H1 (cell line): Measurements from ENCODE around the gene CLP1. TPM values are rescaled to one million over a fixed set of nuclear protein-coding genes. Genes with fewer than 3 reads are reported as not detected.

Experiments used
- ASH2L ChIP-seq: fragments of 200-600, 300-600 bp; sonication (generic); IDR thresholded peaks from one replicate; pipeline ENCODE4 v1.7.1; 2017; ENCODE audit warnings: low read length
- ATF2 ChIP-seq: IDR thresholded peaks from 2 replicates; pipeline ENCODE4 v1.6.1; 2012; ENCODE audit warnings: low read length, inconsistent platforms
- BCL11A ChIP-seq, 2 experiments: IDR thresholded peaks; one replicate each; pipeline ENCODE4 v1.6.1; 2011; ENCODE audit warnings: low read depth in 2 of 2, low read length in 2 of 2, mild to moderate bottlenecking in 2 of 2
- CHD1 ChIP-seq: IDR thresholded peaks from 2 replicates; pipeline ENCODE4 v1.6.1; 2012; ENCODE audit warnings: low read depth, low read length, improper control_type of control experiment
- CHD2 ChIP-seq: IDR thresholded peaks from 2 replicates; pipeline ENCODE4 v1.6.1; 2012; ENCODE audit warnings: low read length, improper control_type of control experiment
- E2F6 ChIP-seq: IDR thresholded peaks from 2 replicates; pipeline ENCODE4 v1.6.1; 2012; ENCODE audit warnings: inconsistent platforms
- EGR1 ChIP-seq: IDR thresholded peaks from 2 replicates; pipeline ENCODE4 v1.6.1; 2011; ENCODE audit warnings: low read depth, low read length, borderline replicate concordance
- FOSL1 ChIP-seq: IDR thresholded peaks from 2 replicates; pipeline ENCODE4 v1.6.1; 2011; ENCODE audit warnings: mild to moderate bottlenecking, low read depth, low read length, moderate library complexity; ENCODE audit not compliant: insufficient read depth
- GABPA ChIP-seq: IDR thresholded peaks from 2 replicates; pipeline ENCODE4 v1.6.1; 2011; ENCODE audit warnings: mild to moderate bottlenecking, low read length, moderate library complexity, borderline replicate concordance; ENCODE audit not compliant: insufficient read depth
- HDAC6 ChIP-seq: IDR thresholded peaks from one replicate; pipeline ENCODE4 v1.7.1; 2012; ENCODE audit warnings: low read depth, mild to moderate bottlenecking, inconsistent platforms, low read length, moderate library complexity
- KDM5A ChIP-seq: fragments of 200-600 bp; IDR thresholded peaks from 2 replicates; pipeline ENCODE4 v1.7.1; 2012; ENCODE audit warnings: mild to moderate bottlenecking, low read length, inconsistent platforms, mixed read lengths
- MAFK ChIP-seq: IDR thresholded peaks from 2 replicates; pipeline ENCODE4 v1.6.1; 2012; ENCODE audit warnings: low read depth, mild to moderate bottlenecking, improper control_type of control experiment, low read length
- NANOG ChIP-seq: IDR thresholded peaks from 2 replicates; pipeline ENCODE4 v1.6.1; 2011; ENCODE audit warnings: low read length, low read depth, mild to moderate bottlenecking, inconsistent platforms; ENCODE audit not compliant: insufficient read depth, poor library complexity, severe bottlenecking
- PHF8 ChIP-seq: fragments of 200-600 bp; sonication (generic); conservative IDR thresholded peaks from 2 replicates; pipeline ENCODE4 v1.7.1; 2012; ENCODE audit warnings: low read depth, mild to moderate bottlenecking, inconsistent platforms, low read length, moderate library complexity
- POLR2A ChIP-seq, 2 experiments: IDR thresholded peaks; 1 replicate in 1 of 2; 2 replicates in 1 of 2; pipeline ENCODE4 v1.6.1; 2011; ENCODE audit warnings: low read depth in 2 of 2, low read length in 2 of 2, mild to moderate bottlenecking in 2 of 2; ENCODE audit errors: control extremely low read depth in 1 of 2
- POLR2AphosphoS5 ChIP-seq: IDR thresholded peaks from 2 replicates; pipeline ENCODE4 v1.6.1; 2011; ENCODE audit warnings: low read depth, low read length
- RNF2 ChIP-seq: fragments of 200-900, 300-1000 bp; sonication (generic); IDR thresholded peaks from 2 replicates; pipeline ENCODE4 v1.7.1; 2016; ENCODE audit warnings: borderline replicate concordance, low read depth, mild to moderate bottlenecking, antibody characterized with exemption, low read length; ENCODE audit not compliant: poor library complexity, severe bottlenecking; ENCODE audit errors: missing control alignments
- SAP30 ChIP-seq: fragments of 300-600 bp; sonication (generic); IDR thresholded peaks from 2 replicates; pipeline ENCODE4 v1.7.1; 2012; ENCODE audit warnings: low read length, moderate library complexity, mild to moderate bottlenecking, inconsistent platforms; ENCODE audit not compliant: insufficient read depth, insufficient replicate concordance
- SP2 ChIP-seq: IDR thresholded peaks from 2 replicates; pipeline ENCODE4 v1.6.1; 2012; ENCODE audit warnings: mild to moderate bottlenecking, low read length, inconsistent platforms
- TAF1 ChIP-seq: IDR thresholded peaks from 2 replicates; pipeline ENCODE4 v1.6.1; 2011; ENCODE audit warnings: mild to moderate bottlenecking, low read depth, low read length
- TBP ChIP-seq: IDR thresholded peaks from 2 replicates; pipeline ENCODE4 v1.6.1; 2011; ENCODE audit warnings: low read depth, low read length, improper control_type of control experiment
- TCF12 ChIP-seq: IDR thresholded peaks from 2 replicates; pipeline ENCODE4 v1.6.1; 2011; ENCODE audit warnings: low read depth, mild to moderate bottlenecking, low read length
- YY1 ChIP-seq: IDR thresholded peaks from 2 replicates; pipeline ENCODE4 v1.6.1; 2011; ENCODE audit warnings: low read depth, mild to moderate bottlenecking, low read length
- ZNF274 ChIP-seq: IDR thresholded peaks from 2 replicates; pipeline ENCODE4 v1.7.0; 2012; ENCODE audit warnings: low read length, borderline replicate concordance; ENCODE audit errors: extremely low read depth
- polyA plus RNA-seq, 7 experiments: library from polyadenylated mRNA; depleted of rRNA in 3 of 7; stranded (reverse) in 5 of 7; unstranded in 2 of 7; fragments of >200 nt in 5 of 7; fragments of 200-250 nt in 2 of 7; gene quantifications; 1 replicate in 5 of 7; 2 replicates in 1 of 7; 4 replicates in 1 of 7; pipeline versions ENCODE4 v1.2.1 to v1.2.3, GENCODE V29; 2011 to 2013; ENCODE audit warnings: missing spikeins in 2 of 7, mixed read lengths in 2 of 7
- total RNA-seq: library from RNA; stranded (reverse); fragmentation: NEBNext Ultra II Directional; extraction: Animal tissue kit (Norgen Biotek cat#: 25700); gene quantifications from 2 replicates; pipeline ENCODE4 v1.2.1, GENCODE V29; 2021

The CLP1 gene
- total and polyA plus RNA-seq, 2 of the 8 experiments (the other 6 are each of a cell fraction or from before 2014, with no cell fraction given), result 29.4 to 29.9 TPM

GRCh38 chr11:57647372-57647771 is 10.2 kb upstream of the CLP1 start (continued):
- TF ChIP-seq KDM5A (no peak), POLR2AphosphoS5 (peak; percentile 73), CHD1 (no peak), ATF2 (no peak), NANOG (no peak), TBP (no peak), TAF1 (peak; percentile 29; the same call in 1 of the 2 replicates), YY1 (no peak), HDAC6 (no peak), GABPA (no peak), PHF8 (no peak), POLR2A (IDR thresholded peaks at IDR 0.05; ENCODE audit: control extremely low read depth in 1 of 2, low read depth in 2 of 2, low read length in 2 of 2) (peak; percentile 45 to 52; a peak in 1 of 3 replicates), MAFK (no peak), TCF12 (no peak), RNF2 (no peak), FOSL1 (no peak), SAP30 (no peak), ZNF274 (no peak), CHD2 (no peak; the same call in 1 of the 2 replicates), SP2 (no peak), EGR1 (no peak), BCL11A (IDR thresholded peaks at IDR 0.05; ENCODE audit: low read depth in 2 of 2, low read length in 2 of 2) (no peak), ASH2L (no peak), E2F6 (no peak)
